AG09309 (cell line): Measurements from ENCODE around the gene USP47.
"Not testable (repeated sequence)": the region's sequence is repeated elsewhere in the genome, so short reads cannot be mapped to it uniquely, and the experiment has no call there.

Source experiments
- DNase-seq: peaks from one replicate; pipeline ENCODE4 v3.0.0-alpha.2; 2010; ENCODE audit warnings: low read depth
- H3K4me3 ChIP-seq: 2 replicates; pipeline ENCODE4 v1.5.1; 2011; ENCODE audit warnings: mild to moderate bottlenecking, low read depth, low read length, moderate library complexity; ENCODE audit not compliant: control insufficient read depth
- TF ChIP-seq, protein P1 (sequence below): IDR thresholded peaks from 2 replicates; pipeline ENCODE4 v1.5.1; 2011; ENCODE audit warnings: mild to moderate bottlenecking, low read depth, low read length, inconsistent platforms; ENCODE audit not compliant: insufficient read depth, control insufficient read depth; ENCODE audit errors: missing control alignments

Gene USP47

DNA sequence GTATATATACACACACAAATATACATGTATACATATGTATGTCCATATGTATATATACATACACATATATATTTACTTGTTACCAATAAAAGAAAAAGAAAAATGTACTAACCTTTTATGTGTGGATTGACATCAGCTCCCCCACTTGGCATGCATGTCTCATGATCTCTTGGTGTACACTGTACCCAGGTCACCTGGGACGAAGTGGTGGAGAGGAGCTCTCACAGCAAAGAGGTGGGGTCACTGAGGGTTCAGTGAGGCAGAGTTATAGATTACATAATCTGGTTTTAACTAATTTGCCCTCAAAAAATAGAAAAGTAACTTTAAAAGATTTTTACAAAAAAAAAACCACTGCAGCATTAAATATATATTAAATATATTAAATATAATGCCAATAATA, 15.5 kb upstream of the USP47 start:
- DNase-seq, result no peak
- H3K4me3 ChIP-seq, result no peak overlapping the region
- TF ChIP-seq, protein P1, sequence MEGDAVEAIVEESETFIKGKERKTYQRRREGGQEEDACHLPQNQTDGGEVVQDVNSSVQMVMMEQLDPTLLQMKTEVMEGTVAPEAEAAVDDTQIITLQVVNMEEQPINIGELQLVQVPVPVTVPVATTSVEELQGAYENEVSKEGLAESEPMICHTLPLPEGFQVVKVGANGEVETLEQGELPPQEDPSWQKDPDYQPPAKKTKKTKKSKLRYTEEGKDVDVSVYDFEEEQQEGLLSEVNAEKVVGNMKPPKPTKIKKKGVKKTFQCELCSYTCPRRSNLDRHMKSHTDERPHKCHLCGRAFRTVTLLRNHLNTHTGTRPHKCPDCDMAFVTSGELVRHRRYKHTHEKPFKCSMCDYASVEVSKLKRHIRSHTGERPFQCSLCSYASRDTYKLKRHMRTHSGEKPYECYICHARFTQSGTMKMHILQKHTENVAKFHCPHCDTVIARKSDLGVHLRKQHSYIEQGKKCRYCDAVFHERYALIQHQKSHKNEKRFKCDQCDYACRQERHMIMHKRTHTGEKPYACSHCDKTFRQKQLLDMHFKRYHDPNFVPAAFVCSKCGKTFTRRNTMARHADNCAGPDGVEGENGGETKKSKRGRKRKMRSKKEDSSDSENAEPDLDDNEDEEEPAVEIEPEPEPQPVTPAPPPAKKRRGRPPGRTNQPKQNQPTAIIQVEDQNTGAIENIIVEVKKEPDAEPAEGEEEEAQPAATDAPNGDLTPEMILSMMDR, result no peak

DNA sequence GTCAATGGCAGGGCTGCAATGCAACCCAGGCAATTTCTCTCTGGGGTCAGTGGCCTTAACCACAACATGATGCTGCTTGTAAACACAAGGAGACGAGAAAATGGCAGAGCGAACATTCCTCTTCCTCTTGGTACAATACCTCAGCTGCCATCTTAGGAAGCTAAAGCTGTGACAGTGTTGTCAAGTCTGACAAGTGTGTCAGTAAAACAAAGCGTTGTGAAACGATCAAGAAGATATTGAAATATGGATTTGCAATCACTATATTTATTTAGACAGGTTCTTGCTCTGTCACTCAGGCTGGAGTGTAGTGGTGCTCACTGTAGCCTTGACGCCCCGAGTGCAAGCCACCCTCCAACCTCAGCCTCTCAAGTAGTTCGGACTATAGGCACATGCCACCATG, 14.5 kb upstream of the USP47 start:
- no peak for DNase-seq
- H3K4me3 ChIP-seq, result no peak overlapping the region
- TF ChIP-seq, protein P1, result no peak

DNA sequence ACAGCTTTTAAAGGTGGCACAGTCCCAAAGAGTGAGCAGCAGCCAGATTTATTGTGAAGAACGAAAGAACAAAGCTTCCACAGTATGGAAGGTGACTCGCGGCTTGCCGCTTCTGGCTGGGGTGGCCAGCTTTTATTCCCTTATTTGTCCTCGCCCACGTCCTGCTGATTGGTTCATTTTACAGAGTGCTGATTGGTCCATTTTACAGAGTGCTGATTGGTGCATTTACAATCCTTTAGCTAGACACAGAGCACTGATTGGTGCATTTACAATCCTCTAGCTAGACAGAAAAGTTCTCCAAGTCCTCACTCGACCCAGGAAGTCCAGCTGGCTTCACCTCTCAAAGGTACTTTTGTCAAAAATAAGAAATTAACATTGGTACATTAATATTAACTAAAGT, 10.4 kb upstream of the USP47 start:
- not testable (repeated sequence) for H3K4me3 ChIP-seq, DNase-seq

DNA sequence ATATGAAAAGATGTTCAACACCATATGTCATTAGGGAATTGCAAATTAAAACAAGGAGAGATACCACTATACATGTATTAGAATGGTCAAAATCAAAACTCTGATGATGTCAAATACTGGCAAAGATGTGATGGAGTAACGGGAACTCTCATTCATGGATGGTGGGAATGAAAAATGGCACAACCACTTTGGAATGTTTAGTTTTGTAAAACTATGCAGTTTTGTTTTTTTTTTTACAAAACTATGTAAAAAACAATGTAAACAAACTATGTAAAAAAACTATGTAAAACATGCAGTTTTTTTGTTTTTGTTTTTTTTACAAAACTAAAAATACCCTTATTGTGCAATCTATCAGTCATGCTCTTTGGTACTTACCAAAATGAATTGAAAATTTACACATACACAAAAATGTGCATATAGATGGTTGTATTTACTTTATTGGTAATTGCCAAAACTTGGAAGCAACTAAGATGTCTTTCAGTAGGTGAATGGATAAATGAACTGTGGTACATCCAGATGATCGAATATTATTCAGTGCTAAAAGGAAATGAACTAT, 5.0 kb upstream of the USP47 start:
- TF ChIP-seq, protein P1, result no peak
- no peak overlapping the region for H3K4me3 ChIP-seq
- no peak for DNase-seq

DNA sequence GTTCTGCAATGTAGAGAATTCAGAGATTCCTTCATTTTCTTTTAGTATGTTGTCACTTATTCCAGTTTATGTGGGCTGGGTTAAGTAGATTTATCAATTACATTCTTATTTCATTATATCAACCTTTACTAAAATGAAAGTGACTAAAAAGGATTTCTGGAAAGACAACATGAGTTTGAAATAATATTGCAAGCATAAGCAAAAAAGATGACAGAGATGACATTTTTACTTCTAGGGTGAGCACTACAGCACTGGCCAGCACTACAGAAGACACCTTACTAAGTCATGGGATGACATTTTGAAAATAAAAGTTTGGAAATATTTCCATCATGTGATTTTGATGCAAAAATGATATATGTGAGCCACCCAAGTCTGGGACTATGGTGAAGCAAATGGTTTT, 2.1 kb upstream of the USP47 start:
- no peak for DNase-seq
- TF ChIP-seq, protein P1, result no peak
- no peak overlapping the region for H3K4me3 ChIP-seq

DNA sequence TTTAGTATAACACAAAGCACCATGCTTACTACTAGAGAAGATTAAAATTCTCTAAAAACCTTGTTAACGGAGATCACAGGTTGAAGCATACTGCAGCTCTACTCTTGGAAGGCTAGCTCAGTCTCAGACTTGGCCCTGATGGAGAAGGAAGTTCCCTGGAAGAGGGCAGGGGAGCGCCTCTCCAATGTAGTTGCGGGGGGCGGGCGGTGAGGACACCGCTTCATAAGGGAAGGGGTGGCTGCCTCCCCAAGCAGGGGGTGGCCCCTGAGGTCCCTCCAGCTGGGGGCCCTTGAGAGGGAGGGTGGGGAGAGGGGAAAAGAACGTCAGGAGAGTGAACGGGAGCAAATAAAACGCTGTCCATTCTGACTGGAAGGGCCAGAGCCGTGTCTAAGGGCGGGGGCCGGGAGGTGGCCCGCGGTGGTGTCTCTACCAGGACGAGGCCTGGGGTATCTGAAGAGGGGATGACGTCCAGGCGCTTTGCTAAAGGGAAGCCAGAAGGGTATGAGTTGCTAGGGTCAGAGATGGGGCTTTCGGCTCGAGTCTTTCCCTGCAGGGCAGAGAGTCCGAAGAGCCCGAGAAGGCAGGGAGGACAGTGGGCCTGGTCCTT, 553 bp upstream of the USP47 start:
- DNase-seq, result no peak
- peak overlapping the region; percentile 80 for H3K4me3 ChIP-seq
- TF ChIP-seq, protein P1, result no peak

DNA sequence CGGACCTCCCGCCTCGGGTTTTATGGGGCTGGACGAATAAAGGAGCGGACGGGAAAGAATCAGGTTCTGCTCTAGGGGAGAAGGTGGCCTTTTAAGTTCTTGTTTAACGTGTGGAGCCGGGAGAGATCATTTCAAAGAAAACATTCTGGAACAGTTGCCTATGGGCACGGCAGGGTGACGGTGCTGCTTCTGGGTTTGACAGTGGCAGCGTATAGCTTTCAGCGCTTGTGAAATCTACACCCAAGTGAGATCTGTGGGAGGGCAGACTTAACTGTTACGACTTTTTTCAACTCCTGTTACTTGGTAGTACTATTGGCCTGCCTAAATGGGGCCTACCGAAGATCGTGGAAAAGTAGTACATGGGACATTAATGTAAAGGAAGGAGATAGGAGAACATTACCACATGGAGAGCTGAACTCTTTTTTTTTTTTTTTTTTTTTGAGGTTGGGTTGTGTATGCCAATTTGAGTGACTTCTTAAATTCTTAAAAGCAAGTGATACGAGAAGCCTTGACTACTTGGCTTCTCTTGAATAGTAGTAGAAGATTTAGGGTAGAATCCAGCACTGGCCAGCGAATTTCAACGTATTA, 743 bp downstream of the USP47 start:
- TF ChIP-seq, protein P1, result no peak
- H3K4me3 ChIP-seq, result peak overlapping the region; percentile 80
- peak; percentile 70 for DNase-seq
